Activated B cell treated with CpG ODN at 0.5 μM for 24 hours (primary cell): ENCODE results near the gene PI16. TPM values are rescaled to one million over a fixed set of nuclear protein-coding genes. Genes with fewer than 3 reads are reported as not detected.

Experiments used
- ATAC-seq: fragments of 200-7000 bp; cut with Tn5 transposase; one replicate; pipeline ENCODE4 v1.10.0; 2021; ENCODE audit warnings: low read depth, mild to moderate bottlenecking, moderate library complexity
- CTCF ChIA-PET: fragments of 350-600 bp; sonication (Branson Sonifier 250); formaldehyde crosslinking; loops from one replicate; lab custom pipeline; 2021; ENCODE audit warnings: antibody characterized with exemption; lab: Charles Lee
- POLR2A ChIA-PET: fragments of 350-600 bp; sonication (Branson Sonifier 250); formaldehyde crosslinking; loops from one replicate; lab custom pipeline; 2021; ENCODE audit warnings: antibody characterized with exemption; lab: Charles Lee
- DNase-seq: peaks from one replicate; pipeline ENCODE4 v3.0.0; 2022
- H3K27ac Mint-ChIP-seq: one replicate; pipeline ENCODE4 v1.8.0; 2020; ENCODE audit warnings: mixed read lengths
- H3K27me3 Mint-ChIP-seq: one replicate; pipeline ENCODE4 v1.8.0; 2021; ENCODE audit warnings: mixed read lengths
- H3K36me3 Mint-ChIP-seq: one replicate; pipeline ENCODE4 v1.8.0; 2021; ENCODE audit warnings: low read depth, mixed read lengths
- H3K4me1 Mint-ChIP-seq: one replicate; pipeline ENCODE4 v1.8.0; 2021; ENCODE audit warnings: mixed read lengths
- H3K4me3 Mint-ChIP-seq: one replicate; pipeline ENCODE4 v1.8.0; 2020; ENCODE audit warnings: mild to moderate bottlenecking, mixed read lengths
- H3K9me3 Mint-ChIP-seq: one replicate; pipeline ENCODE4 v1.8.0; 2020; ENCODE audit warnings: mixed read lengths
- intact Hi-C: fragments of 100-400 bp; cut with micrococcal nuclease; formaldehyde crosslinking; loops from one replicate; pipeline ENCODE4 v1.15.1; 2024
- total RNA-seq: library from RNA; stranded (reverse); gene quantifications from 2 replicates; pipeline ENCODE4 v1.2.3, GENCODE V29; 2022
- TF ChIP-seq, protein P1 (sequence below): fragments of 200-600 bp; IDR thresholded peaks from one replicate; pipeline ENCODE4 v1.8.0; 2022; ENCODE audit warnings: antibody characterized with exemption, mild to moderate bottlenecking

The PI16 gene
- total RNA-seq, 1 donor from 2014 or later, result 0.78 TPM

DNA sequence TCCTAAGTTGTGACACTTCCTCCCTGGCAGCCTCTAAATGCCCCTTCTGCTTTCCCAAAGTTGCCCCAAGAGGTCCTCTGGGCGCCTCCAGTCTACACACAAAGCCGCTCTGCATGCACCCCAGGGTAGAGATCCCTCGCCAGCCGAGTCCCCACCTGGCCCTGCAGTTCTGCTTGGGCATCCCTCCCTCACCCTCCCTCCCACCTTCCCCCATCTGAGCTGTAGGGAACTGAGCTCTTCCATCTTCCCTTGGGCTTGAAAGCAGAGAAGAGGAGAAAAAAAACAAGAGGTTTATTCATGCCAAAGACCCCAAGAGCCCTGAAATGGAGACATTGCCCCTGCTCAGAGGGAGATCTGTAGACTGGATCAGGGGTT, 45.2 kb downstream of the PI16 start:
- Mint-ChIP-seq H3K4me1 (peaks cover 48% of the 10 kb centered on the region), H3K9me3 (no peaks in the 10 kb centered on the region), H3K27ac (no peak overlapping the region), H3K4me3 (no peak overlapping the region), H3K36me3 (no peaks in the 10 kb centered on the region), H3K27me3 (no peaks in the 10 kb centered on the region)
- TF ChIP-seq, protein P1, sequence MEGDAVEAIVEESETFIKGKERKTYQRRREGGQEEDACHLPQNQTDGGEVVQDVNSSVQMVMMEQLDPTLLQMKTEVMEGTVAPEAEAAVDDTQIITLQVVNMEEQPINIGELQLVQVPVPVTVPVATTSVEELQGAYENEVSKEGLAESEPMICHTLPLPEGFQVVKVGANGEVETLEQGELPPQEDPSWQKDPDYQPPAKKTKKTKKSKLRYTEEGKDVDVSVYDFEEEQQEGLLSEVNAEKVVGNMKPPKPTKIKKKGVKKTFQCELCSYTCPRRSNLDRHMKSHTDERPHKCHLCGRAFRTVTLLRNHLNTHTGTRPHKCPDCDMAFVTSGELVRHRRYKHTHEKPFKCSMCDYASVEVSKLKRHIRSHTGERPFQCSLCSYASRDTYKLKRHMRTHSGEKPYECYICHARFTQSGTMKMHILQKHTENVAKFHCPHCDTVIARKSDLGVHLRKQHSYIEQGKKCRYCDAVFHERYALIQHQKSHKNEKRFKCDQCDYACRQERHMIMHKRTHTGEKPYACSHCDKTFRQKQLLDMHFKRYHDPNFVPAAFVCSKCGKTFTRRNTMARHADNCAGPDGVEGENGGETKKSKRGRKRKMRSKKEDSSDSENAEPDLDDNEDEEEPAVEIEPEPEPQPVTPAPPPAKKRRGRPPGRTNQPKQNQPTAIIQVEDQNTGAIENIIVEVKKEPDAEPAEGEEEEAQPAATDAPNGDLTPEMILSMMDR, result no peak
- no peak for DNase-seq
- ChIA-PET POLR2A (interaction anchor here (0.6 kb wide), 1 partner anchor 36 kb away, joined by 3 read pairs; no protein-coding TSS in a partner anchor), CTCF (no interaction called here)
- ATAC-seq, result no peak
- intact Hi-C loops, result loop anchor here (10.0 kb wide), 1 partner anchor 405 kb away; the partner anchor contains the start of gene SRSF3

GRCh38 chr6:37004044-37004980, 49.8 kb downstream of the PI16 start:
- CTCF ChIA-PET, result interaction anchor here (0.7 to 4.6 kb wide), 4 partner anchors 14 to 177 kb away, joined by 3 to 74 read pairs (median 4); partner anchors contain the start of gene MTCH1
- Mint-ChIP-seq H3K36me3 (peaks cover 36% of the 10 kb centered on the region), H3K27me3 (no peaks in the 10 kb centered on the region), H3K4me1 (peaks cover 82% of the 10 kb centered on the region), H3K27ac (peak overlapping the region; percentile 92), H3K4me3 (peak overlapping the region; percentile 100), H3K9me3 (no peaks in the 10 kb centered on the region)
- intact Hi-C loops, result loop anchor here (1.0 to 10.0 kb wide), 2 partner anchors 18 to 410 kb away; partner anchors contain the start of genes MTCH1 and SRSF3
- TF ChIP-seq, protein P1, result no peak
- POLR2A ChIA-PET, result interaction anchor here (0.6 to 8.5 kb wide), 18 partner anchors 10 to 375 kb away, joined by 3 to 209 read pairs (median 6); partner anchors contain the start of genes MTCH1 and PIM1
- DNase-seq (no peak), ATAC-seq (peak; percentile 56)

DNA sequence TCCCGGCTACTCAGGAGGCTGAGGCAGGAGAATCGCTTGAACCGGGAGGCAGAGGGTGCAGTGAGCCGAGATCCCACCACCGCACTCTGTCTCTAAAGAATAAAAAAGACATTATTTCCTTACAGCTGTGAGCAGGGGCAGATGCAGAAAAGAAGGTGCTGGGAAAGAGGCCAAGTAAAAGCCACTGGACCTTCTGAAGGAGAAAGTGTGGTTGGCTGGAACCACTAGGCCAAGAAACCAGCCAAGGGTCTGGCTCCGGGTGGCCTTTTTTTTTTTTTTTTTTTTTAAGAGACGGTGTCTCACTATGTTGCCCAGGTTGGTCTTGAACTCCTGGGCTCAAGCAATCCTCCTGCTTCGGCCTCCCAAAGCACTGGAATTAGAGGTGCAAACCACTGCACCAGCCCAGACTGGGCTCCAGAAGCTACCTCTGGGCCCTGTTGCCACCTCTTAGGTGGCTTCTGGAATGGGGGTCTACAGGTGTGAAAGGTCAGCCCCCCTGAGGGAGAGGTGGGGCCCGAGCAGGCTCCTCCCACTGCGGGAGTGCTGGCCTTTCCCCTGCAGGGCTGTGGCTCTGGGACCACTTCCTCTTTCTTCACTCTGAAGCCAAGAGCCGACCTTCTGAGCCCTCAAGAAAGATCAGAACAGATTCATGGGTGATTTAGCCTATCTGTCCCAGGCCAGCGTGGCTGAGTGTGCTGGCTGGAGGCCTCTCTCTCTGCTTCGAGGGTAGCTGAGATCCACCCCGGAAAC, 50.7 kb downstream of the PI16 start, which contains the start of gene FGD2:
Gene FGD2 (plus strand): TSS at position 595 of the 750 bp plus-strand sequence. CDS start 163 bp downstream, outside the sequence.
- Mint-ChIP-seq H3K4me1 (peaks cover 84% of the 10 kb centered on the region), H3K27me3 (no peaks in the 10 kb centered on the region), H3K27ac (peak within 1 kb of the TSS; percentile 92), H3K36me3 (peaks cover 45% of the 10 kb centered on the region), H3K9me3 (no peaks in the 10 kb centered on the region), H3K4me3 (peak within 1 kb of the TSS; percentile 100)
- POLR2A ChIA-PET, result interaction anchor here (0.7 to 8.5 kb wide), 24 partner anchors 9 to 815 kb away, joined by 3 to 209 read pairs (median 6); partner anchors contain the start of genes C6orf89, MTCH1, PIM1 and PPIL1
- peak; percentile 73 for ATAC-seq
- DNase-seq, result peak; percentile 75
- CTCF ChIA-PET, result interaction anchor here (1.1 to 4.6 kb wide), 4 partner anchors 13 to 205 kb away, joined by 3 to 74 read pairs (median 21); no protein-coding TSS in a partner anchor
- intact Hi-C loops, result loop anchor here (1.0 to 10.0 kb wide), 8 partner anchors 28 to 812 kb away; partner anchors contain the start of genes CMTR1, KCTD20, PXT1 and SRSF3
- TF ChIP-seq, protein P1, result no peak

DNA sequence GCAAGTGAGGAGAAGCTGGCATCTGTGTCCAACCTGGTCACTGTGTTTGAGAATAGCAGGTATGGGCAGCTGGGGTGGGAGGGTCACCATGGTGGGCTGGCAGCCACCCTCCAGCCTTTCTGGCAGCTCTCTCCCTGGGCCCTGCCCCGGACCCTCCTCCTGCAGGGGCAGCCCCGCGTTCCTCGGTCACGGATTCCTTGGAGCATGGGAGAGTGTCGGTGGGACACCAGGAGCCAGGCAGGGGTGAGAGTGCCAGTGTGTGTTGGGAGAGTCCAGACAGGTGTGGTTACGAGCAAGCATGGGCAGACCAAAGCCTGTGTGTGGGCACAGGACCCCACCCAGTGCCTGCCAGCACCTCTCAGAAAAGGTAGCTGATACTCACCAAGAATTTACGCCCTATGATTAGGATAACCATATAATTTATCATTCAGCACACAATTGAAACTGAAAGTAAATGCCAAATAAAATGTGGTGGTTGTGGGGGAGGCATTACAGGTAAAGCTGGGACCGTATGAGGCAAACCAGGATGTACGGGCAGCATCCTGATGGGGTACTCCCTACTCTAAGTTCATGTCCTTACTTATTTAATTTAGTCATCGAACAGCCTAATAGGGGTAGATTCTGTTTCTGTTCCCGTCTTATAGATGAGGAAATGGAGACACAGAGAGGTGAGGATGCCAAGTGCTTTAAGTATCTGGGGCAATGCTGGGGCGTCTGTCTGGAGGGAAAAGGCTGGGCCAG, 51.5 kb downstream of the PI16 start:
- peak overlapping the region; percentile 92 for H3K27ac Mint-ChIP-seq
- POLR2A ChIA-PET, result interaction anchor here (0.5 to 8.5 kb wide), 27 partner anchors 10 to 814 kb away, joined by 3 to 209 read pairs (median 5); partner anchors contain the start of genes C6orf89, MTCH1, PIM1 and PPIL1
- no peak for DNase-seq

More for the DNA sequence above, 51.5 kb downstream of the PI16 start:
- TF ChIP-seq, protein P1, result no peak
- Mint-ChIP-seq H3K4me1 (peaks cover 90% of the 10 kb centered on the region), H3K4me3 (peak overlapping the region; percentile 100), H3K27me3 (no peaks in the 10 kb centered on the region), H3K9me3 (no peaks in the 10 kb centered on the region), H3K36me3 (peaks cover 53% of the 10 kb centered on the region)
- CTCF ChIA-PET, result interaction anchor here (1.1 to 4.6 kb wide), 9 partner anchors 12 to 204 kb away, joined by 3 to 74 read pairs (median 5); partner anchors contain the start of genes MTCH1 and PPIL1
- no peak for ATAC-seq
- intact Hi-C loops, result loop anchor here (1.0 to 10.0 kb wide), 8 partner anchors 29 to 811 kb away; partner anchors contain the start of genes CMTR1, KCTD20, PXT1 and SRSF3
